Neural crest cell (in vitro differentiated cells): ENCODE measurements around the gene TMED6. TPM values are rescaled to one million over a fixed set of nuclear protein-coding genes. Genes with fewer than 3 reads are reported as not detected.
A peak's percentile ranks its signal among the peaks of the same experiment; 100 is the strongest.

ENCODE experiments used
- DNase-seq: peaks from one replicate; pipeline ENCODE4 v3.0.0; 2021; ENCODE audit warnings: low read depth, mixed read lengths, low spot score
- H3K27ac Mint-ChIP-seq: one replicate; pipeline ENCODE4 v1.8.0; 2021; ENCODE audit warnings: mild to moderate bottlenecking, mixed read lengths; ENCODE audit not compliant: unreplicated experiment
- H3K27me3 Mint-ChIP-seq: 2 replicates; pipeline ENCODE4 v1.8.0; 2021; ENCODE audit warnings: low read depth, mild to moderate bottlenecking, mixed read lengths
- H3K36me3 Mint-ChIP-seq: 2 replicates; pipeline ENCODE4 v1.8.0; 2021; ENCODE audit warnings: low read depth, mild to moderate bottlenecking, mixed read lengths
- H3K4me1 Mint-ChIP-seq: 2 replicates; pipeline ENCODE4 v1.8.0; 2021; ENCODE audit warnings: mixed read lengths
- H3K4me3 Mint-ChIP-seq: one replicate; pipeline ENCODE4 v1.8.0; 2021; ENCODE audit warnings: mild to moderate bottlenecking, mixed read lengths
- H3K9me3 Mint-ChIP-seq: 2 replicates; pipeline ENCODE4 v1.8.0; 2021; ENCODE audit warnings: mixed read lengths
- CTCF ChIP-seq: fragments of 200-600 bp; sonication (generic); conservative IDR thresholded peaks from 2 replicates; pipeline ENCODE4 v1.5.0; 2021; ENCODE audit warnings: antibody characterized with exemption, mild to moderate bottlenecking
- total RNA-seq: library from RNA; stranded (reverse); gene quantifications from 2 replicates; pipeline ENCODE4 v1.2.1, GENCODE V29; 2021

Gene TMED6
- total RNA-seq, 1 donor from 2014 or later, result 0.56 TPM

- no peak for TF ChIP-seq CTCF
- H3K4me1 Mint-ChIP-seq, result peaks cover 17% of the 10 kb centered on the region
- H3K36me3 Mint-ChIP-seq, result no peaks in the 10 kb centered on the region
- H3K27ac Mint-ChIP-seq, result no peak overlapping the region
- peaks cover 8% of the 10 kb centered on the region for H3K27me3 Mint-ChIP-seq
- no peak overlapping the region for H3K4me3 Mint-ChIP-seq
- no peak for DNase-seq
- no peaks in the 10 kb centered on the region for H3K9me3 Mint-ChIP-seq
Measured at GRCh38 chr16:69393898-69394849, 42.6 kb upstream of the TMED6 start.

GRCh38 chr16:69386596-69386995 is 35.0 kb upstream of the TMED6 start:
- H3K9me3 Mint-ChIP-seq, result no peaks in the 10 kb centered on the region
- H3K27me3 Mint-ChIP-seq, result no peaks in the 10 kb centered on the region
- no peak for DNase-seq
- H3K4me1 Mint-ChIP-seq, result peaks cover 22% of the 10 kb centered on the region
- TF ChIP-seq CTCF, result no peak
- H3K27ac Mint-ChIP-seq, result no peak overlapping the region
- peak overlapping the region; percentile 92 for H3K4me3 Mint-ChIP-seq
- H3K36me3 Mint-ChIP-seq, result peaks cover 8% of the 10 kb centered on the region

GRCh38 chr16:69384974-69385373 is 33.4 kb upstream of the TMED6 start:
- TF ChIP-seq CTCF, result no peak
- no peak for DNase-seq
- Mint-ChIP-seq H3K27ac (peak overlapping the region; percentile 96), H3K4me3 (peak overlapping the region; percentile 90), H3K4me1 (peaks cover 22% of the 10 kb centered on the region), H3K36me3 (peaks cover 10% of the 10 kb centered on the region), H3K9me3 (no peaks in the 10 kb centered on the region), H3K27me3 (no peaks in the 10 kb centered on the region)

GRCh38 chr16:69382421-69382820 is 30.8 kb upstream of the TMED6 start:
- no peak for DNase-seq

GRCh38 chr16:69381231-69381630 is 29.6 kb upstream of the TMED6 start:
- H3K9me3 Mint-ChIP-seq, result no peaks in the 10 kb centered on the region
- no peak for TF ChIP-seq CTCF
- H3K36me3 Mint-ChIP-seq, result peaks cover 23% of the 10 kb centered on the region
- H3K4me1 Mint-ChIP-seq, result peaks cover 26% of the 10 kb centered on the region
- no peak for DNase-seq
- H3K27ac Mint-ChIP-seq, result no peak overlapping the region
- H3K4me3 Mint-ChIP-seq, result no peak overlapping the region
- no peaks in the 10 kb centered on the region for H3K27me3 Mint-ChIP-seq

More at GRCh38 chr16:69382421-69382820, 30.8 kb upstream of the TMED6 start:
- H3K36me3 Mint-ChIP-seq, result peaks cover 23% of the 10 kb centered on the region
- H3K27me3 Mint-ChIP-seq, result no peaks in the 10 kb centered on the region
- H3K4me1 Mint-ChIP-seq, result peaks cover 26% of the 10 kb centered on the region
- TF ChIP-seq CTCF, result no peak
- peak overlapping the region; percentile 20 for H3K4me3 Mint-ChIP-seq
- no peaks in the 10 kb centered on the region for H3K9me3 Mint-ChIP-seq
- H3K27ac Mint-ChIP-seq, result peak overlapping the region; percentile 2
